ENCODE data around the gene NINJ2.

Gene NINJ2

DNA sequence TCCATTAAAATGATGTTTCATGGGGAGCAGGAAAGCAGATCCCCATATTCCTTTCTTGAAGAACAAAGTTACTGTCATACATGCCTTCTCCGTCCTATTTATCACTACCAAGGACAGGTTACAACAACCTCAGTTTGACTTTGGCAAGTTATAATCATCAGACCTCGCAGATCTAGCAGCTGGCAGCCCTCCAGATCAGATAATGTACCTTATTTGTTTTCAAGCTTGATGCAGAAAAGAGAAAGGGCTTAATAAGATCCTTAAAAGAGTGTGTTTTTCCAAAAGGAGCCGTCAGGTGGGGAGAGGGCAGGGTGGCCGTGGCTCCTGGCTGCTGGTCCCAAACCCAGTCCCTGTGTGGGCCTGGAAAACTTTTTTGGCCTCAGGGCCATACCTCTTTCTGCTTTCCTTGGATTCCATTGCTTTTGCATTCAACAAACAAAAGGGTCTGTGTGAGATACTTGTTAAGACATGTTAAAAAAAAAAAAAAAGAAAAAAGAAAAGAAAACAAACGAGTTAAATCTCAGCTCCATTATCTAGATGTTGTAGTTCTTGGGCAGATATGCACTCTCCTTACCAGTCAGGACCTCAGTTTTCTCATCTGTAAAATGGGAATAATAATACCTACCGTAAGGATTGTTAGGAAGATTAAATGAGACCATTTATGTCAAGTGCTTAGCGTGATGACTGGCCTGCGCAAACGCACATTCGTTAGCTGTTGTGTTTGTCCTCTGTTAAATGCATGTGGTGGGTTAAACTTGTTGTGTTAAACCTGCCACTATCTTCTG is 138.9 kb downstream of the NINJ2 start:
- no peak for DNase-seq

GRCh38 chr12:522692-523378 is 140.4 kb downstream of the NINJ2 start:
- no peak for DNase-seq

DNA sequence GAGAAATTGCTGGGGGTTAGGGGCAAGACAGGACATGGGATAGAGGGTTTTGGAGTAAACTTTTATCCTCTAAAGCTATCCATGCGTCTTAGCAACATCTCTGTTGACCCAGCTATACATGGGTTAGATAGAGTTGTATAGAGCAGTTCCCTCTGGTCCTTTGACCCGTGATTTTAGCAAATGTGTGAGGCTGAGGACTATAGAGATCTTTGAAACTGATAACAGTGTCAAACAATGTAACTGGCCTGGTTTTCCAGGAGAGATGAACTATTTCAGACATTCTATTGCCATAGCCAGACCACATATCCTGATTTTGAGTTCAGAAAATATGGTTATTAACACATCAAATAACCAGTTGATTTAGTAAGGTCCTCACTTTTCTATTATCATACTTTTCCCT is 143.1 kb downstream of the NINJ2 start:
- no peak for DNase-seq

DNA sequence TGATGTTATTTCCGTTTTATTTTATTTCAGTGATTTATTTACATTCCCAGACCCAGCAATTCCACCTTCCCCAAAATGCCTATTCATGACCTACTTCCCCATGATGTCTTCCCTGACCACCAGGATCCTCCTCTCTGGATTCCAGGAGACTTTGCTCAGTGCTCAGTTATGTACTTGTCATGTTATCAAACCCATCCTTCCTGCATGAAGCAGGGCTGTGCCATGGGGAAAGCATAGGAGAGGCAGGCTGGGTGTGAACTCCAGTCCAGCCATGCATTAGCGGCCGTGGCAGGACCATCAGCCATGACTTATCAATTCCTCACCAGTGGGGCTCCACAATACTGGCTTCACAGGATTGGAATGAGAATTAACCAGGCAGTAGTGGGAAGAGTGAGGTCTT is 145.7 kb downstream of the NINJ2 start:
- no peak for DNase-seq

Data from stimulated activated naive CD4-positive, alpha-beta T cell treated with Interleukin-2 at 50 U/mL for 16 hours (primary cell).